BE2C (cell line): ENCODE data around the gene BDNF.

Source experiments
- DNase-seq: peaks from one replicate; pipeline ENCODE4 v3.0.0-alpha.2; 2020
- H3K27me3 ChIP-seq: fragments of 250-450 bp; sonication (Bioruptor Pico); 2 replicates; pipeline ENCODE4 v1.5.1; 2020; ENCODE audit warnings: mild to moderate bottlenecking
- H3K36me3 ChIP-seq: fragments of 250-450 bp; sonication (Bioruptor Pico); 2 replicates; pipeline ENCODE4 v1.5.1; 2020; ENCODE audit warnings: mild to moderate bottlenecking
- H3K4me1 ChIP-seq: fragments of 250-450 bp; sonication (Bioruptor Pico); 2 replicates; pipeline ENCODE4 v1.5.1; 2020
- H3K4me3 ChIP-seq: 2 replicates; pipeline ENCODE4 v1.5.1; 2011; ENCODE audit warnings: low read depth, low read length
- H3K9me3 ChIP-seq: fragments of 250-450 bp; sonication (Bioruptor Pico); 2 replicates; pipeline ENCODE4 v1.5.1; 2020
- TF ChIP-seq, protein P1 (sequence below): IDR thresholded peaks from 2 replicates; pipeline ENCODE4 v1.5.1; 2012; ENCODE audit warnings: mild to moderate bottlenecking, low read depth, low read length

BDNF gene

DNA sequence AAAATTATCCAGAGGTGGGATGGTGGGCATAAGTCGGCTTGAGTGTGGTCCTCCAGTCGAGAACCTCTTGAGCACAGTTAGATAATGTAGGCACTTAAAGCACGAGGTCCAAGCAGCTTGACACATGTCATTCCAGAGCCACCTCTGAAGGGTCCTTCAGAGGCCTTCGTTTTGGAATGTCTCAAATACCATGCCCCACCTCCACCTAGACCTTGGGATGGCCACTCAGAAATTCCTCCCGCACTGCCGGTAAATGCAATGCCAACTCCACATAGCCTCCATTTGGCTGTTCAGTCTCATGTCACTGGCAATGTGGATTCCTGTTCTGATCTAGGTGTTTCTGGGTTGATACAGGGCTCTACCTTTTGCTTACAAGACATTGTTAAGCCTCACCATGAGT is 43.9 kb downstream of the BDNF start:
- no peaks in the 10 kb centered on the region for H3K36me3 ChIP-seq
- H3K4me1 ChIP-seq = peaks cover 4% of the 10 kb centered on the region
- TF ChIP-seq, protein P1, sequence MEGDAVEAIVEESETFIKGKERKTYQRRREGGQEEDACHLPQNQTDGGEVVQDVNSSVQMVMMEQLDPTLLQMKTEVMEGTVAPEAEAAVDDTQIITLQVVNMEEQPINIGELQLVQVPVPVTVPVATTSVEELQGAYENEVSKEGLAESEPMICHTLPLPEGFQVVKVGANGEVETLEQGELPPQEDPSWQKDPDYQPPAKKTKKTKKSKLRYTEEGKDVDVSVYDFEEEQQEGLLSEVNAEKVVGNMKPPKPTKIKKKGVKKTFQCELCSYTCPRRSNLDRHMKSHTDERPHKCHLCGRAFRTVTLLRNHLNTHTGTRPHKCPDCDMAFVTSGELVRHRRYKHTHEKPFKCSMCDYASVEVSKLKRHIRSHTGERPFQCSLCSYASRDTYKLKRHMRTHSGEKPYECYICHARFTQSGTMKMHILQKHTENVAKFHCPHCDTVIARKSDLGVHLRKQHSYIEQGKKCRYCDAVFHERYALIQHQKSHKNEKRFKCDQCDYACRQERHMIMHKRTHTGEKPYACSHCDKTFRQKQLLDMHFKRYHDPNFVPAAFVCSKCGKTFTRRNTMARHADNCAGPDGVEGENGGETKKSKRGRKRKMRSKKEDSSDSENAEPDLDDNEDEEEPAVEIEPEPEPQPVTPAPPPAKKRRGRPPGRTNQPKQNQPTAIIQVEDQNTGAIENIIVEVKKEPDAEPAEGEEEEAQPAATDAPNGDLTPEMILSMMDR = no peak
- DNase-seq = no peak
- no peaks in the 10 kb centered on the region for H3K27me3 ChIP-seq
- no peak overlapping the region for H3K4me3 ChIP-seq
- H3K9me3 ChIP-seq = no peaks in the 10 kb centered on the region

- no peaks in the 10 kb centered on the region for H3K9me3 ChIP-seq
- TF ChIP-seq, protein P1 = no peak
- no peak overlapping the region for H3K4me3 ChIP-seq
- no peaks in the 10 kb centered on the region for H3K27me3 ChIP-seq
- peak; percentile 20 for DNase-seq
- peaks cover 4% of the 10 kb centered on the region for H3K4me1 ChIP-seq
- no peaks in the 10 kb centered on the region for H3K36me3 ChIP-seq
These were observed 46.1 kb downstream of the BDNF start for GRCh38 chr11:27653990-27654758.

GRCh38 chr11:27651711-27652110 is 48.5 kb downstream of the BDNF start:
- H3K27me3 ChIP-seq = no peaks in the 10 kb centered on the region
- no peak for DNase-seq
- TF ChIP-seq, protein P1 = no peak
- H3K4me1 ChIP-seq = no peaks in the 10 kb centered on the region; the same call in 1 of the 2 replicates
- no peak overlapping the region for H3K4me3 ChIP-seq
- no peaks in the 10 kb centered on the region for H3K36me3 ChIP-seq
- no peaks in the 10 kb centered on the region for H3K9me3 ChIP-seq

DNA sequence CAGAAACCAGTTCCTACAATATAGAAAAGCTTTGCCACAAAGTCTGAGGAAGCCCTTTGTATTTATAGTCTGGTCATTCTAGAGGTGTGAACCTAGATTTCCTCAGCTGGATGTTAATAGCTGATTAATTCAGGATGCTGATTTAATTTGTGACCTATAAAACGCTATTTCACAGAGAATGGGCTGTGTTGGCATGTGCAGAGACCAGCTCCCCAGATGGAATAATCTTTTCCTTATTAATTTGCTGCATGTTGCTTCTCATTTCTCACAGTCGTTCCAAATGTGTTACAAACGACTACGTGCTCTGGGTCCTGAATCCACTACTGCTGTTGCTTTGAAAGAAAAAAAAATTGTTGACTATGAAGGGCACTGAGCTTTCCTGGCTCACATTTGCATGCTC is 49.3 kb downstream of the BDNF start:
- DNase-seq = no peak
- Histone ChIP-seq H3K36me3 (no peaks in the 10 kb centered on the region), H3K4me1 (no peaks in the 10 kb centered on the region; the same call in 1 of the 2 replicates), H3K4me3 (no peak overlapping the region), H3K9me3 (no peaks in the 10 kb centered on the region), H3K27me3 (no peaks in the 10 kb centered on the region)
- TF ChIP-seq, protein P1 = no peak

DNA sequence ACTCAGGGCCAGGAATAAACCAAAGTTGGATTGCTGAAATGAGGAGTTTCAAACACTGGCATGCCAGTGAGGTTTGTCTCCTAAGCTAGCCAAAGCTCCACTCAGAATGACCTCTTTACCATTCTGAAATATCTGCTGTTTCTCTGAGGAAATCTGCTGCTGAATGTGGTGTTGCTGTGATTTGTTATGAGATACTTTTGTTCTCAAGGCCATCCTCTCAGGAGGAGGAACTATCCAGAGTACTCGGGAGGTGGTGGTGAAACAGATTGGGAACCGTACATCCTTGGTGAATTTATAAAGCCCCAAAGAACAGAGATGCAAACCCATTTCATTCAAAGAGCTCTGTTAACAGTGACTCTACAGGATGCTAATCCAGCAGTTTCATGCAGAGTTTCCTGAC is 50.5 kb downstream of the BDNF start:
- H3K36me3 ChIP-seq = no peaks in the 10 kb centered on the region
- no peak for DNase-seq
- TF ChIP-seq, protein P1 = no peak
- H3K4me1 ChIP-seq = no peaks in the 10 kb centered on the region; the same call in 1 of the 2 replicates
- H3K27me3 ChIP-seq = no peaks in the 10 kb centered on the region
- H3K9me3 ChIP-seq = no peaks in the 10 kb centered on the region
- H3K4me3 ChIP-seq = no peak overlapping the region

- TF ChIP-seq, protein P1 = no peak
- H3K4me3 ChIP-seq = no peak overlapping the region
These were observed 51.4 kb downstream of the BDNF start for GRCh38 chr11:27648840-27649239.

More at GRCh38 chr11:27648840-27649239, 51.4 kb downstream of the BDNF start:
- DNase-seq = no peak
- Histone ChIP-seq H3K27me3 (no peaks in the 10 kb centered on the region), H3K4me1 (no peaks in the 10 kb centered on the region; the same call in 1 of the 2 replicates), H3K9me3 (no peaks in the 10 kb centered on the region), H3K36me3 (no peaks in the 10 kb centered on the region)
